Measurements from ENCODE around the gene FAM20B. TPM values are rescaled to one million over a fixed set of nuclear protein-coding genes. Genes with fewer than 3 reads are reported as not detected.

The FAM20B gene
- total and polyA plus RNA-seq, 2 donors (not counting 1 experiment from before 2014, with no cell fraction given) = 5.2 to 32.8 TPM

DNA sequence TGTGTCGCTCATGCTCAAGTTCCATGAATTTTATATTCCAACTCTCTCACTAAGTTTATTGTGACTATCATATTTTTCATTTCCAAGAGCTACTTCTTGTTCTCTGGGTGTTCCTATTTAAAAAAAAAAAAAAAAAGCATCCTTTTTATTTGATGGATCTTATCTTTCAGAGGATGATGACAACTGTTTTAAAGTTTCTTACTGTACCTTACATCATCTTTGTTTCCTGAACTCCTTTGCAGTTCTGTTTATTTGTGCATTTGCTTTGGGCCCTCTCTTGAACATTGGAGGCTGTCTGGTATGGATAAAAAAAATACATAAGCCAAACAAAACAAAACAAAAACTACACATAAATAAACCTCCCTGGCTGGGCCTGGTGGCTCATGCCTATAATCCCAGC, 32.1 kb upstream of the FAM20B start:
- Histone ChIP-seq H3K9ac (ENCODE audit: low read length) (no peak overlapping the region), H3K27ac (ENCODE audit: low read length in 2 of 2) (no peak overlapping the region), H3K9me3 (ENCODE audit: control extremely low read depth in 1 of 3, control insufficient read depth in 2 of 3, insufficient read depth in 1 of 3, low read length in 2 of 3) (peaks cover 0 to 19% (median 1%) of the 10 kb centered on the region in 3 donors), H3K79me2 (ENCODE audit: control insufficient read depth, insufficient read depth, low read length) (no peaks in the 10 kb centered on the region), H3K4me1 (ENCODE audit: control insufficient read depth in 2 of 2, insufficient read depth in 2 of 2, low read length in 2 of 2) (no peaks in the 10 kb centered on the region), H3K4me2 (replicated peaks; ENCODE audit: low read depth, low read length, poor library complexity, severe bottlenecking) (no peak overlapping the region), H3K4me3 (ENCODE audit: control extremely low read depth in 1 of 5, extremely low read depth in 1 of 5, insufficient read depth in 1 of 5, low read depth in 2 of 5, low read length in 4 of 5) (no peak overlapping the region), H4K20me1 (ENCODE audit: control insufficient read depth, insufficient read depth, low read length, poor library complexity, severe bottlenecking) (no peaks in the 10 kb centered on the region), H2AFZ (ENCODE audit: insufficient read depth, low read depth, low read length, poor library complexity, severe bottlenecking) (no peak overlapping the region), H3K36me3 (replicated peaks in 1 of 2; ENCODE audit: control extremely low read depth in 1 of 2, control insufficient read depth in 1 of 2, extremely low read depth in 1 of 2, insufficient read depth in 2 of 2, low read length in 1 of 2) (no peaks in the 10 kb centered on the region), H3K27me3 (replicated peaks in 1 of 4; ENCODE audit: control extremely low read depth in 1 of 4, control insufficient read depth in 3 of 4, insufficient read depth in 4 of 4, low read length in 3 of 4) (no peaks in the 10 kb centered on the region)
- no peaks in the 10 kb centered on the region for H3K4me1 Mint-ChIP-seq
- no CpG with 5 or more reads among the region's 1 CpG for WGBS (ENCODE audit: insufficient coverage)
- no peaks in the 10 kb centered on the region for H3K9me3 Mint-ChIP-seq (ENCODE audit: insufficient read depth)
- H3K27me3 Mint-ChIP-seq = no peaks in the 10 kb centered on the region
- no peak for TF ChIP-seq EZH2 (IDR thresholded peaks at IDR 0.05; ENCODE audit: borderline replicate concordance, insufficient read depth, low read depth, low read length, poor library complexity, severe bottlenecking)
- TF ChIP-seq, protein P1, sequence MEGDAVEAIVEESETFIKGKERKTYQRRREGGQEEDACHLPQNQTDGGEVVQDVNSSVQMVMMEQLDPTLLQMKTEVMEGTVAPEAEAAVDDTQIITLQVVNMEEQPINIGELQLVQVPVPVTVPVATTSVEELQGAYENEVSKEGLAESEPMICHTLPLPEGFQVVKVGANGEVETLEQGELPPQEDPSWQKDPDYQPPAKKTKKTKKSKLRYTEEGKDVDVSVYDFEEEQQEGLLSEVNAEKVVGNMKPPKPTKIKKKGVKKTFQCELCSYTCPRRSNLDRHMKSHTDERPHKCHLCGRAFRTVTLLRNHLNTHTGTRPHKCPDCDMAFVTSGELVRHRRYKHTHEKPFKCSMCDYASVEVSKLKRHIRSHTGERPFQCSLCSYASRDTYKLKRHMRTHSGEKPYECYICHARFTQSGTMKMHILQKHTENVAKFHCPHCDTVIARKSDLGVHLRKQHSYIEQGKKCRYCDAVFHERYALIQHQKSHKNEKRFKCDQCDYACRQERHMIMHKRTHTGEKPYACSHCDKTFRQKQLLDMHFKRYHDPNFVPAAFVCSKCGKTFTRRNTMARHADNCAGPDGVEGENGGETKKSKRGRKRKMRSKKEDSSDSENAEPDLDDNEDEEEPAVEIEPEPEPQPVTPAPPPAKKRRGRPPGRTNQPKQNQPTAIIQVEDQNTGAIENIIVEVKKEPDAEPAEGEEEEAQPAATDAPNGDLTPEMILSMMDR (IDR thresholded peaks at IDR 0.05) = no peak
- ChIA-PET POLR2A (no interaction called here), CTCF (no interaction called here)
- no peak overlapping the region for H3K27ac Mint-ChIP-seq
- intact Hi-C loops (cut with micrococcal nuclease) = no loop called here
- no peak overlapping the region for H3K4me3 Mint-ChIP-seq
- ATAC-seq (ENCODE audit: low read depth) (no peak), DNase-seq (no peak)

DNA sequence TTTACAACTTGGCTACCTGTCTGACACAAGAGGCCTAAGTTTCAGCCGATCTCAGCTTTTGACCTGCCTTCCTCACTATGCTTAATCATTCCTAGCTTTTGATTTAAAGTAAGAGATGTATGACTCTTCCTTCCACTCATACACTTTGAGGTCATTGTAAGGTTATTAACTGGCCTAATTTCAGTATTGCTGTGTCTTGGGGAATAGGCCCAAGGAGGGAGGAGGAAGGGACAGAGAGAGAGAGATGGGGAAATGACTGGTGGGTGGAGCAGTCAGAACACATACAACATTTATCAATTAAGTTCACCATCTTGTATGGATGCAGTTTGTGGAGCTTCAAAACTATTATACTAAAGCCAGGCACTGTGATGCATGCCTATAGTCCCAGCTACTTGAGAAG, 28.3 kb upstream of the FAM20B start:
- no peak overlapping the region for H3K27ac Mint-ChIP-seq

More for the DNA sequence above, 28.3 kb upstream of the FAM20B start:
- POLR2A ChIA-PET = no interaction called here
- WGBS (ENCODE audit: insufficient coverage) = no CpG with 5 or more reads among the region's 1 CpG
- H3K27ac ChIP-seq (ENCODE audit: low read length in 2 of 2) = no peak overlapping the region
- H3K36me3 ChIP-seq (replicated peaks in 1 of 2; ENCODE audit: control extremely low read depth in 1 of 2, control insufficient read depth in 1 of 2, extremely low read depth in 1 of 2, insufficient read depth in 2 of 2, low read length in 1 of 2) = no peaks in the 10 kb centered on the region
- no peak overlapping the region for H2AFZ ChIP-seq (ENCODE audit: insufficient read depth, low read depth, low read length, poor library complexity, severe bottlenecking)
- Mint-ChIP-seq H3K9me3 (ENCODE audit: insufficient read depth) (no peaks in the 10 kb centered on the region), H3K4me1 (peaks cover under 1% of the 10 kb centered on the region), H3K27me3 (no peaks in the 10 kb centered on the region), H3K4me3 (no peak overlapping the region)
- peaks cover 0 to 19% (median 1%) of the 10 kb centered on the region in 3 donors for H3K9me3 ChIP-seq (ENCODE audit: control extremely low read depth in 1 of 3, control insufficient read depth in 2 of 3, insufficient read depth in 1 of 3, low read length in 2 of 3)
- ATAC-seq (ENCODE audit: low read depth) = no peak
- H3K4me2 ChIP-seq (replicated peaks; ENCODE audit: low read depth, low read length, poor library complexity, severe bottlenecking) = no peak overlapping the region
- H3K4me1 ChIP-seq (ENCODE audit: control insufficient read depth in 2 of 2, insufficient read depth in 2 of 2, low read length in 2 of 2) = peaks cover under 1 to 2% of the 10 kb centered on the region in 2 donors
- H3K9ac ChIP-seq (ENCODE audit: low read length) = no peak overlapping the region
- no peaks in the 10 kb centered on the region for H3K79me2 ChIP-seq (ENCODE audit: control insufficient read depth, insufficient read depth, low read length)
- intact Hi-C loops (cut with micrococcal nuclease) = no loop called here
- no peak for TF ChIP-seq EZH2 (IDR thresholded peaks at IDR 0.05; ENCODE audit: borderline replicate concordance, insufficient read depth, low read depth, low read length, poor library complexity, severe bottlenecking)
- TF ChIP-seq, protein P1 (IDR thresholded peaks at IDR 0.05) = no peak
- DNase-seq = no peak
- CTCF ChIA-PET = interaction anchor here (13.6 kb wide), 1 partner anchor 462 kb away, joined by 594 read pairs; no protein-coding TSS in a partner anchor
- no peaks in the 10 kb centered on the region for H3K27me3 ChIP-seq (replicated peaks in 1 of 4; ENCODE audit: control extremely low read depth in 1 of 4, control insufficient read depth in 3 of 4, insufficient read depth in 4 of 4, low read length in 3 of 4)
- H4K20me1 ChIP-seq (ENCODE audit: control insufficient read depth, insufficient read depth, low read length, poor library complexity, severe bottlenecking) = no peaks in the 10 kb centered on the region
- no peak overlapping the region for H3K4me3 ChIP-seq (ENCODE audit: control extremely low read depth in 1 of 5, extremely low read depth in 1 of 5, insufficient read depth in 1 of 5, low read depth in 2 of 5, low read length in 4 of 5)

All from B cell (primary cell).